Vagina (tissue), 2 donors: ENCODE measurements around the gene UNKL. TPM values are rescaled to one million over a fixed set of nuclear protein-coding genes. Genes with fewer than 3 reads are reported as not detected.

ENCODE experiments used
- DNase-seq, 2 donors: peaks; one replicate each; pipeline ENCODE4 v3.0.0-alpha.2; 2017; ENCODE audit errors: extremely low spot score in 2 of 2
- H3K27ac ChIP-seq: fragments of 200-600 bp; sonication (generic); one replicate; pipeline ENCODE4 v1.5.1; 2019
- H3K27me3 ChIP-seq: fragments of 200-600 bp; sonication (generic); one replicate; pipeline ENCODE4 v1.5.1; 2019
- H3K36me3 ChIP-seq, 2 donors: fragments of 200-600 bp; sonication (generic); one replicate each; pipeline ENCODE4 v1.5.1; 2017 to 2019
- H3K4me1 ChIP-seq: fragments of 200-600 bp; sonication (generic); one replicate; pipeline ENCODE4 v1.5.1; 2019
- H3K4me3 ChIP-seq, 2 donors: fragments of 200-600 bp; sonication (generic); 1 replicate in 1 of 2; 2 replicates in 1 of 2; pipeline ENCODE4 v1.5.1; 2016 to 2019
- H3K9me3 ChIP-seq: fragments of 200-600 bp; sonication (generic); one replicate; pipeline ENCODE4 v1.5.1; 2019
- POLR2A ChIP-seq, 2 donors: fragments of 450-650 bp; IDR thresholded peaks; one replicate each; pipeline ENCODE4 v1.6.1; 2017; ENCODE audit warnings: antibody characterized with exemption in 2 of 2, mild to moderate bottlenecking in 2 of 2, moderate library complexity in 2 of 2
- POLR2AphosphoS5 ChIP-seq, 2 donors: sonication (generic); formaldehyde crosslinking; IDR thresholded peaks; one replicate each; pipeline ENCODE4 v1.9.0; 2017; ENCODE audit warnings: antibody characterized with exemption in 2 of 2, mild to moderate bottlenecking in 2 of 2, low read depth in 1 of 2; ENCODE audit not compliant: insufficient read depth in 1 of 2
- intact Hi-C: fragments of 100-400 bp; cut with DNase I; formaldehyde crosslinking; loops from one replicate; pipeline ENCODE4 v1.15.1; 2023
- total RNA-seq: library from RNA; depleted of rRNA; stranded (reverse); fragments of >200 nt; gene quantifications from one replicate; pipeline ENCODE4 v1.2.3, GENCODE V29; 2016
- TF ChIP-seq, protein P1 (sequence below), 3 experiments: fragments of 450-650 bp in 2 of 3; fragments of 200-600 bp in 1 of 3; sonication (generic) in 1 of 3; IDR thresholded peaks; one replicate each; pipeline ENCODE4 v1.5.1; 2017 to 2019; ENCODE audit warnings: antibody characterized with exemption in 3 of 3, mild to moderate bottlenecking in 2 of 3, moderate library complexity in 2 of 3

UNKL gene
- total RNA-seq, 1 donor from 2014 or later: 32.9 TPM

DNA sequence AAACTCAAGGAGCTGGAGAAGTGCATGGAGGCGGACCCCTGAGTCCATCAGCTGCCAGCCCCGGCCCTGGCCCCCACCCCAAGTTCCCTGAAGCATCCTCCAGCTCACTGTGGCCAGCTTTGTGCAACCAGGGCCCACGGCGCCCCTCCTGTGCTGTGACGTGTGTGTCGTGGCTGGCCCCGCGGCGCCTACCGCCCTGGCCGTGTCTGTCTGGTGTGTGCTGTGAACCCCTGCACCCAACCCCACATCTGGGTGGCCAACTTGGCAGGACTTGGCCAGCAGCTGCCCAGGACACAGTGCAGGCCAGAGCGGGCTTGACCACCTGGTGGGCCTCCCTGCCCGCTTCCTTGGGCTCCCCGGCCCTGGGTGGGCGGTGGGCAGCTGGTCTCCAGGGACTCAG, 66.1 kb downstream of the UNKL start:
- Histone ChIP-seq H3K27me3 (no peaks in the 10 kb centered on the region), H3K4me1 (peaks cover 34% of the 10 kb centered on the region), H3K36me3 (peaks cover 0 to 20% of the 10 kb centered on the region in 2 donors), H3K27ac (no peak overlapping the region), H3K4me3 (no peak overlapping the region), H3K9me3 (no peaks in the 10 kb centered on the region)
- TF ChIP-seq, protein P1, sequence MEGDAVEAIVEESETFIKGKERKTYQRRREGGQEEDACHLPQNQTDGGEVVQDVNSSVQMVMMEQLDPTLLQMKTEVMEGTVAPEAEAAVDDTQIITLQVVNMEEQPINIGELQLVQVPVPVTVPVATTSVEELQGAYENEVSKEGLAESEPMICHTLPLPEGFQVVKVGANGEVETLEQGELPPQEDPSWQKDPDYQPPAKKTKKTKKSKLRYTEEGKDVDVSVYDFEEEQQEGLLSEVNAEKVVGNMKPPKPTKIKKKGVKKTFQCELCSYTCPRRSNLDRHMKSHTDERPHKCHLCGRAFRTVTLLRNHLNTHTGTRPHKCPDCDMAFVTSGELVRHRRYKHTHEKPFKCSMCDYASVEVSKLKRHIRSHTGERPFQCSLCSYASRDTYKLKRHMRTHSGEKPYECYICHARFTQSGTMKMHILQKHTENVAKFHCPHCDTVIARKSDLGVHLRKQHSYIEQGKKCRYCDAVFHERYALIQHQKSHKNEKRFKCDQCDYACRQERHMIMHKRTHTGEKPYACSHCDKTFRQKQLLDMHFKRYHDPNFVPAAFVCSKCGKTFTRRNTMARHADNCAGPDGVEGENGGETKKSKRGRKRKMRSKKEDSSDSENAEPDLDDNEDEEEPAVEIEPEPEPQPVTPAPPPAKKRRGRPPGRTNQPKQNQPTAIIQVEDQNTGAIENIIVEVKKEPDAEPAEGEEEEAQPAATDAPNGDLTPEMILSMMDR (IDR thresholded peaks at IDR 0.05): no peak
- no peak for DNase-seq
- intact Hi-C loops: no loop called here

- DNase-seq: no peak
- peaks cover 0 to 20% of the 10 kb centered on the region in 2 donors for H3K36me3 ChIP-seq
- no peaks in the 10 kb centered on the region for H3K9me3 ChIP-seq
- peaks cover 34% of the 10 kb centered on the region for H3K4me1 ChIP-seq
- no peak for TF ChIP-seq POLR2A (IDR thresholded peaks at IDR 0.05)
- no peak for TF ChIP-seq POLR2AphosphoS5 (IDR thresholded peaks at IDR 0.05; ENCODE audit: insufficient read depth in 1 of 2, low read depth in 1 of 2)
- TF ChIP-seq, protein P1 (IDR thresholded peaks at IDR 0.05): no peak
- intact Hi-C loops: no loop called here
- no peak overlapping the region for H3K4me3 ChIP-seq
- no peaks in the 10 kb centered on the region for H3K27me3 ChIP-seq
- H3K27ac ChIP-seq: no peak overlapping the region
These were observed 66.5 kb downstream of the UNKL start for GRCh38 chr16:1347962-1348361.

DNA sequence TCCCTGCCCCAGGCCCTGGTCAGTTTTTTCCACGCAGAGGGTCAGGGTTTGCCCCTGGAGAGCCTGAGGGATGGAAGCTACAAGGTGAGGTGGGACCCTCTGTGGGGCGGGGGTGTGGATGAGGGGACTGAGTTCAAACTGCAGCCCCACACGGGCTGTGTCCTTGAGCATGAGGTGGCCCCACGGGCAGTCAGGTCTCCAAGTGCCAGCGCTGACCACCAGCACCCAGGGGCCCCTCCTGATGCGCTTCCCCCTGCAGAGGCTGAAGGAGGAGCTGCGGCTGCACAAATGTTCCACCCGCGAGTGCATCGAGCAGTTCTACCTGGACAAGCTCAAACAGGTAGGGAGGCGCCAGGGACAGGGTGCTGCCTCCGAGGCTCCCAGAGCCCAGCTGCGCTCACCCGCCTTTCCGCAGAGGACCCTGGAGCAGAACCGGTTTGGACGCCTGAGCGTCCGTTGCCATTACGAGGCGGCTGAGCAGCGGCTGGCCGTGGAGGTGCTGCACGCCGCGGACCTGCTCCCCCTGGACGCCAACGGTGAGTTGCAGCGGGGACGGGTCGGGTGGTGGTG, 67.1 kb downstream of the UNKL start:
- H3K27ac ChIP-seq: no peak overlapping the region
- intact Hi-C loops: no loop called here
- TF ChIP-seq POLR2A (IDR thresholded peaks at IDR 0.05) (no peak), POLR2AphosphoS5 (IDR thresholded peaks at IDR 0.05; ENCODE audit: insufficient read depth in 1 of 2, low read depth in 1 of 2) (no peak)
- TF ChIP-seq, protein P1 (IDR thresholded peaks at IDR 0.05): no peak
- H3K27me3 ChIP-seq: no peaks in the 10 kb centered on the region
- H3K4me3 ChIP-seq: no peak overlapping the region
- peaks cover 34% of the 10 kb centered on the region for H3K4me1 ChIP-seq
- peaks cover 0 to 20% of the 10 kb centered on the region in 2 donors for H3K36me3 ChIP-seq
- H3K9me3 ChIP-seq: no peaks in the 10 kb centered on the region
- DNase-seq: no peak

- intact Hi-C loops: no loop called here
- Histone ChIP-seq H3K27me3 (no peaks in the 10 kb centered on the region), H3K27ac (no peak overlapping the region), H3K4me3 (no peak overlapping the region), H3K4me1 (peaks cover 35% of the 10 kb centered on the region), H3K9me3 (no peaks in the 10 kb centered on the region), H3K36me3 (peaks cover 0 to 20% of the 10 kb centered on the region in 2 donors)
- no peak for DNase-seq
- TF ChIP-seq POLR2AphosphoS5 (IDR thresholded peaks at IDR 0.05; ENCODE audit: insufficient read depth in 1 of 2, low read depth in 1 of 2): no peak
- TF ChIP-seq, protein P1 (IDR thresholded peaks at IDR 0.05): no peak
- TF ChIP-seq POLR2A (IDR thresholded peaks at IDR 0.05): no peak
These were observed 67.8 kb downstream of the UNKL start for GRCh38 chr16:1346422-1347285.
